H9 (cell line): ENCODE results near the gene LRRC3. TPM values are rescaled to one million over a fixed set of nuclear protein-coding genes. Genes with fewer than 3 reads are reported as not detected.

Experiments
- DNase-seq: peaks from one replicate; pipeline ENCODE4 v3.0.0-alpha.2; 2017
- H2AFZ ChIP-seq: one replicate; pipeline ENCODE4 v1.6.1; 2013; ENCODE audit warnings: mild to moderate bottlenecking, low read length, control low read depth, moderate library complexity
- H2AK5ac ChIP-seq: 2 replicates; pipeline ENCODE4 v1.6.1; 2013; ENCODE audit warnings: low read length, control low read depth, mixed read lengths; ENCODE audit not compliant: insufficient read length
- H2BK120ac ChIP-seq: one replicate; pipeline ENCODE4 v1.6.1; 2013; ENCODE audit warnings: low read depth, mild to moderate bottlenecking, low read length, control low read depth, inconsistent platforms; ENCODE audit not compliant: poor library complexity, severe bottlenecking
- H2BK12ac ChIP-seq: 2 replicates; pipeline ENCODE4 v1.6.1; 2013; ENCODE audit warnings: low read length, control low read depth, mixed read lengths, low read depth; ENCODE audit not compliant: insufficient read length
- H2BK15ac ChIP-seq: 2 replicates; pipeline ENCODE4 v1.6.1; 2013; ENCODE audit warnings: low read depth, low read length, control low read depth
- H2BK20ac ChIP-seq: one replicate; pipeline ENCODE4 v1.6.1; 2013; ENCODE audit warnings: low read depth, mild to moderate bottlenecking, low read length, control low read depth, inconsistent platforms; ENCODE audit not compliant: poor library complexity, severe bottlenecking
- H2BK5ac ChIP-seq: 2 replicates; pipeline ENCODE4 v1.6.1; 2013; ENCODE audit warnings: low read length, control low read depth, mixed read lengths; ENCODE audit not compliant: insufficient read length
- H3K14ac ChIP-seq: 2 replicates; pipeline ENCODE4 v1.6.1; 2013; ENCODE audit warnings: low read length, control low read depth; ENCODE audit not compliant: insufficient read depth
- H3K18ac ChIP-seq: 2 replicates; pipeline ENCODE4 v1.6.1; 2013; ENCODE audit warnings: low read depth, mild to moderate bottlenecking, mixed read lengths, low read length, control low read depth; ENCODE audit not compliant: insufficient read length
- H3K23ac ChIP-seq: 2 replicates; pipeline ENCODE4 v1.6.1; 2013; ENCODE audit warnings: low read length, control low read depth, mixed read lengths, low read depth; ENCODE audit not compliant: insufficient read length
- H3K23me2 ChIP-seq: 2 replicates; pipeline ENCODE4 v1.6.1; 2013; ENCODE audit warnings: low read depth, mild to moderate bottlenecking, mixed read lengths, low read length, control low read depth; ENCODE audit not compliant: insufficient read length, poor library complexity, severe bottlenecking
- H3K27ac ChIP-seq: 2 replicates; pipeline ENCODE4 v1.5.1; 2013; ENCODE audit warnings: low read length, control low read depth, mixed read lengths, low read depth; ENCODE audit not compliant: insufficient read length
- H3K27me3 ChIP-seq: 2 replicates; pipeline ENCODE4 v1.6.1; 2013; ENCODE audit warnings: low read length, control low read depth, inconsistent platforms; ENCODE audit not compliant: insufficient read depth
- H3K4ac ChIP-seq: 2 replicates; pipeline ENCODE4 v1.6.1; 2013; ENCODE audit warnings: low read depth, mild to moderate bottlenecking, control low read depth, inconsistent platforms, low read length, moderate library complexity
- H3K4me1 ChIP-seq: 2 replicates; pipeline ENCODE4 v1.6.1; 2013; ENCODE audit warnings: low read length, control low read depth, inconsistent platforms; ENCODE audit not compliant: insufficient read depth
- H3K4me2 ChIP-seq: 2 replicates; pipeline ENCODE4 v1.6.1; 2013; ENCODE audit warnings: low read length, control low read depth, mixed read lengths; ENCODE audit not compliant: insufficient read length, insufficient read depth
- H3K56ac ChIP-seq: 2 replicates; pipeline ENCODE4 v1.6.1; 2013; ENCODE audit warnings: low read depth, mild to moderate bottlenecking, mixed read lengths, low read length, control low read depth; ENCODE audit not compliant: insufficient read length
- H3K79me1 ChIP-seq: 2 replicates; pipeline ENCODE4 v1.6.1; 2013; ENCODE audit warnings: low read depth, mild to moderate bottlenecking, moderate library complexity, low read length, control low read depth, inconsistent platforms; ENCODE audit not compliant: insufficient read depth, poor library complexity, severe bottlenecking
- H3K79me2 ChIP-seq: 2 replicates; pipeline ENCODE4 v1.6.1; 2013; ENCODE audit warnings: low read length, control low read depth, inconsistent platforms; ENCODE audit not compliant: insufficient read depth
- H3K9ac ChIP-seq: 2 replicates; pipeline ENCODE4 v1.6.1; 2013; ENCODE audit warnings: low read length, control low read depth, mixed read lengths; ENCODE audit not compliant: insufficient read length; ENCODE audit errors: extremely low read depth
- H3K9me3 ChIP-seq: one replicate; pipeline ENCODE4 v1.6.1; 2013; ENCODE audit warnings: low read depth, low read length, inconsistent platforms; ENCODE audit not compliant: control insufficient read depth
- H3T11ph ChIP-seq: one replicate; pipeline ENCODE4 v1.6.1; 2013; ENCODE audit warnings: mild to moderate bottlenecking, low read length, control low read depth, inconsistent platforms
- H4K20me1 ChIP-seq: one replicate; pipeline ENCODE4 v1.6.1; 2013; ENCODE audit not compliant: control insufficient read depth, insufficient read length, insufficient read depth
- H4K5ac ChIP-seq: 2 replicates; pipeline ENCODE4 v1.6.1; 2013; ENCODE audit warnings: low read depth, mild to moderate bottlenecking, mixed read lengths, low read length, control low read depth; ENCODE audit not compliant: insufficient read length
- H4K8ac ChIP-seq: replicated peaks from 2 replicates; pipeline ENCODE4 v1.6.1; 2013; ENCODE audit warnings: low read length, control low read depth, mixed read lengths, low read depth; ENCODE audit not compliant: insufficient read length
- H4K91ac ChIP-seq: 2 replicates; pipeline ENCODE4 v1.6.1; 2013; ENCODE audit warnings: low read depth, mild to moderate bottlenecking, moderate library complexity, mixed read lengths, low read length, control low read depth; ENCODE audit not compliant: insufficient read length
- H3K27ac Mint-ChIP-seq, 3 experiments: 2 replicates in 2 of 3; 3 replicates in 1 of 3; pipeline ENCODE4 v1.8.0; 2020 to 2021; ENCODE audit warnings: mixed read lengths in 3 of 3, mild to moderate bottlenecking in 1 of 3, moderate library complexity in 1 of 3
- H3K27me3 Mint-ChIP-seq: 2 replicates; pipeline ENCODE4 v1.8.0; 2021; ENCODE audit warnings: low read depth, mild to moderate bottlenecking, moderate library complexity, mixed read lengths
- H3K36me3 Mint-ChIP-seq, 3 experiments: 2 replicates in 2 of 3; 3 replicates in 1 of 3; pipeline ENCODE4 v1.8.0; 2020 to 2021; ENCODE audit warnings: low read depth in 3 of 3, mixed read lengths in 3 of 3; ENCODE audit not compliant: insufficient read depth in 1 of 3
- H3K4me1 Mint-ChIP-seq, 2 experiments: 2 replicates each; pipeline ENCODE4 v1.8.0; 2020; ENCODE audit warnings: mixed read lengths in 2 of 2
- H3K4me3 Mint-ChIP-seq, 2 experiments: 2 replicates in 1 of 2; 3 replicates in 1 of 2; pipeline ENCODE4 v1.8.0; 2020 to 2021; ENCODE audit warnings: mild to moderate bottlenecking in 2 of 2, mixed read lengths in 2 of 2, moderate library complexity in 1 of 2
- H3K9me3 Mint-ChIP-seq, 2 experiments: 2 replicates in 1 of 2; 3 replicates in 1 of 2; pipeline ENCODE4 v1.8.0; 2020; ENCODE audit warnings: mild to moderate bottlenecking in 2 of 2, mixed read lengths in 2 of 2, moderate library complexity in 1 of 2
- CTCF ChIP-seq: fragments of 200-600 bp; sonication (generic); conservative IDR thresholded peaks from 3 replicates; pipeline ENCODE4 v1.8.0; 2021; ENCODE audit warnings: antibody characterized with exemption, mild to moderate bottlenecking
- WGBS: extraction: QIAGEN DNeasy Blood & Tissue Kit; methylation state at CpG from one replicate; pipeline ENCODE4 v1.1.7; 2013; ENCODE audit warnings: missing lambda C conversion rate, low lambda C conversion rate, mixed read lengths; ENCODE audit not compliant: insufficient read length; ENCODE audit errors: extremely low coverage; 5-methylcytosine and 5-hydroxymethylcytosine counted together
- total RNA-seq: library from RNA; stranded (reverse); gene quantifications from 2 replicates; pipeline ENCODE4 v1.2.1, GENCODE V29; 2021

Gene LRRC3
- total RNA-seq, 1 experiment from 2014 or later: 3.1 TPM

- no peak overlapping the region for H3K4ac ChIP-seq
- no peak overlapping the region for H3K14ac ChIP-seq
- no peak overlapping the region for H2BK15ac ChIP-seq
- Mint-ChIP-seq H3K4me1 (peaks cover 0 to 8% of the 10 kb centered on the region in 2 experiments; a peak in 3 of 4 replicates), H3K4me3 (no peak overlapping the region), H3K9me3 (no peaks in the 10 kb centered on the region; a peak in 1 of 5 replicates), H3K36me3 (peaks cover 0 to 2% (median 0%) of the 10 kb centered on the region in 3 experiments; a peak in 1 of 7 replicates), H3K27me3 (no peaks in the 10 kb centered on the region), H3K27ac (no peak overlapping the region; a peak in 1 of 7 replicates)
- H2BK12ac ChIP-seq: no peak overlapping the region
- H3K9me3 ChIP-seq: no peaks in the 10 kb centered on the region
- DNase-seq: no peak
- no peak overlapping the region for H3K56ac ChIP-seq
- no peak overlapping the region for H3K23ac ChIP-seq
- H2BK5ac ChIP-seq: no peak overlapping the region
- no peaks in the 10 kb centered on the region for H3K27me3 ChIP-seq
- H3K79me1 ChIP-seq: no peaks in the 10 kb centered on the region
- no peak overlapping the region for H4K91ac ChIP-seq
- no peak overlapping the region for H2BK120ac ChIP-seq
- no CpG with 5 or more reads among the region's 11 CpGs for WGBS
- no peak overlapping the region for H2BK20ac ChIP-seq
- no peaks in the 10 kb centered on the region for H3K23me2 ChIP-seq
- no peaks in the 10 kb centered on the region for H4K20me1 ChIP-seq
- H3T11ph ChIP-seq: no peak overlapping the region
- no peak overlapping the region for H2AFZ ChIP-seq
- H3K79me2 ChIP-seq: no peaks in the 10 kb centered on the region
- H3K9ac ChIP-seq: no peak overlapping the region
- TF ChIP-seq CTCF: no peak
- H3K4me1 ChIP-seq: no peaks in the 10 kb centered on the region
- H3K4me2 ChIP-seq: no peak overlapping the region
- H2AK5ac ChIP-seq: no peak overlapping the region
- H4K5ac ChIP-seq: no peak overlapping the region
- no peak overlapping the region for H3K18ac ChIP-seq
- no peak overlapping the region for H3K27ac ChIP-seq
- H4K8ac ChIP-seq: no peak overlapping the region
Observed at GRCh38 chr21:44462834-44463200, 7.5 kb downstream of the LRRC3 start.
